ENCODE measurements around the gene TMEM218.

Gene TMEM218

DNA sequence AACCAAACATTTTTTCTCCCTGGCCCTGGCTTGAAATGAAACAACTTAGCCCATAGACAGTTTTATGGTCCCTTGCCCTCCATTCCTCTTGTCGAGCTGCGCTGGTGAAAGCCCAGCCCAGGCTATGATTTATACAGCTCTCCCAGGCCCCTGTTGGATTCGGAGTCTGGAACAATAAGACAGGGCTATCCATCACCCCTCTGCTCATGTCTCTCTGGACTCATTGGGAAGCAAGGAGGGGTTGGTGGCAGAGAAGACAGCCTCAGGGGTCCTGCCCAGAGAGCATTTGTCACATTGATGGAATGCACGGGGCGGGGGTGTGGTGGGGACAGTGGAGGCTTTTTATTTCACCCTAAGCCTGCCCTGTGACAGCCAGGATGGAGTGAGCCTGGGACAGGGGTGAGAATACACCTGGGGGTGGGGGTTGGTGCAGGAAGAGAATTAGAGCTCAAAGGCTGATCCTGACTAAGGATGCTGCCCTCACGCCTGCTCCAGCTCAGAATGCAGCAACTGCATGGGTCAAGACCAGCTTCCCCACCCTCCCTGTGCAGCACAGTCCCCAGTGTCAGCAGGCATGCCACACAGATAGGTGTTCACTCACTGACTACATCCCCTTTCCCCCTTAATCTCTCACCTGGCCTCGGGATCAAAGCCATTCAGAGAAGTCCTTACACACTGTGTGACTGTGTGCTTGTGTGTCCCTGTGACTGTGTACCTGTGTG lies 43.1 kb upstream of the TMEM218 start:
- TF ChIP-seq, protein P1, sequence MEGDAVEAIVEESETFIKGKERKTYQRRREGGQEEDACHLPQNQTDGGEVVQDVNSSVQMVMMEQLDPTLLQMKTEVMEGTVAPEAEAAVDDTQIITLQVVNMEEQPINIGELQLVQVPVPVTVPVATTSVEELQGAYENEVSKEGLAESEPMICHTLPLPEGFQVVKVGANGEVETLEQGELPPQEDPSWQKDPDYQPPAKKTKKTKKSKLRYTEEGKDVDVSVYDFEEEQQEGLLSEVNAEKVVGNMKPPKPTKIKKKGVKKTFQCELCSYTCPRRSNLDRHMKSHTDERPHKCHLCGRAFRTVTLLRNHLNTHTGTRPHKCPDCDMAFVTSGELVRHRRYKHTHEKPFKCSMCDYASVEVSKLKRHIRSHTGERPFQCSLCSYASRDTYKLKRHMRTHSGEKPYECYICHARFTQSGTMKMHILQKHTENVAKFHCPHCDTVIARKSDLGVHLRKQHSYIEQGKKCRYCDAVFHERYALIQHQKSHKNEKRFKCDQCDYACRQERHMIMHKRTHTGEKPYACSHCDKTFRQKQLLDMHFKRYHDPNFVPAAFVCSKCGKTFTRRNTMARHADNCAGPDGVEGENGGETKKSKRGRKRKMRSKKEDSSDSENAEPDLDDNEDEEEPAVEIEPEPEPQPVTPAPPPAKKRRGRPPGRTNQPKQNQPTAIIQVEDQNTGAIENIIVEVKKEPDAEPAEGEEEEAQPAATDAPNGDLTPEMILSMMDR (conservative IDR thresholded peaks at IDR 0.05; ENCODE audit: low read depth, low read length) = no peak
- no peak for DNase-seq (ENCODE audit: low read depth)

DNA sequence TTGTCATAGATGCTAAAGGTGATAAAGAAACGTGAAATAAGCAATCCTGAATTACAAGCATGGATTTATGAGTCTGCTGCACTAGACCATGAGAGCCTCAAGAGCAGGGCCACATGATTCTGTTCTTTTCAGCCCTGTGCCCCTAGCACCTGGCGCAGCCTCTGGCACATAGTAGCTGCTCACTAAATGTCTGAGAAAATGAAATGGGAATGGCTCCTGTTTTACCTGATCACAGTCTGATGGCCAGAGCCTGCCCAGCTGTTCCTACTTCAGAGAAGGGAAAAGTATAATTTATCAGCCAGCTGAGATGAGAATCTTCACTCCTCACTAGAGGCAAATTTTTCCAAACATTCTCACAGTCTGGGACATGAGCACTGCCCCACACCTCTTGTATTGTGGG lies 42.4 kb upstream of the TMEM218 start:
- TF ChIP-seq, protein P1 (conservative IDR thresholded peaks at IDR 0.05; ENCODE audit: low read depth, low read length) = no peak
- H3K4me3 ChIP-seq (ENCODE audit: low read length) = no peak overlapping the region
- no peak for DNase-seq (ENCODE audit: low read depth)

More for the DNA sequence above, 43.1 kb upstream of the TMEM218 start:
- no peak overlapping the region for H3K4me3 ChIP-seq (ENCODE audit: low read length)

DNA sequence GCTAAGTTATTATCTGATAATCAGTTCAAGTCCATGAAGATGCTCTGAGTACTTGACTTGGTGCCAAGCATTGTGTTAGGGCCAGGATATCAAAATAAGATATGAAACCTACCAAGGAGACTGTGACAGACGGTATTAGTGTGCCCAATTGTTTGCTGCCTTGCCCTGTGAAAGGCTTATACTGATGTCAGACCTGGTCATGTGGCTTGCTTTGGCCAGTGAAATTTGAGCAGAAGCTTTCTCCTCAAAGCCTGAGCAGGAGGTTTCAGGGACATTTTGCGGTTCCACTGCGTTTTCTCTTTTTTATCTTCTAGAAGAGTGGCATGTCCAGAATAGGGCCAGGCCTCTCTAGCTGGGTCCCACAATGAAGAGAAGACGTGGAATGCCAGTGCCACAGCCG lies 37.3 kb upstream of the TMEM218 start:
- TF ChIP-seq, protein P1 (conservative IDR thresholded peaks at IDR 0.05; ENCODE audit: low read depth, low read length) = no peak
- DNase-seq (ENCODE audit: low read depth) = no peak
- H3K4me3 ChIP-seq (ENCODE audit: low read length) = no peak overlapping the region

DNA sequence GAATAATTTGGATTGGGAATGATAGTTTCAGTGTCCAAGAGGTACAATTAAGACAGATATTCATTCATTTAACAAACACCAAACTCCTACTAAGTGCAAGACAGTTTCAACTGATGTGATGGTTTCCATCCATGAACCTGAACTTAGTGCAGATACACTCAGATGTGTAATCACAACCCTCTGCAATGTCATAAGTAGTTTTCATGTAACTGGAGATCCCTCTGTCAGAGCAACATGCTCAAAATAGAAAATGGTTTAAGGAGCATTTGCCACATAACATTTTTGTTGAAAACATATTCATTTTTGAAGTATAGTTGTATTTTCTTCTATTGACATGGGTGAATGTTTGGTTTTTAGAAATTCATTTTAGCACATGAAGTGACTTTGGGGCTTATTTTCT lies 36.6 kb upstream of the TMEM218 start:
- TF ChIP-seq, protein P1 (conservative IDR thresholded peaks at IDR 0.05; ENCODE audit: low read depth, low read length) = no peak
- DNase-seq (ENCODE audit: low read depth) = no peak
- H3K4me3 ChIP-seq (ENCODE audit: low read length) = no peak overlapping the region

DNA sequence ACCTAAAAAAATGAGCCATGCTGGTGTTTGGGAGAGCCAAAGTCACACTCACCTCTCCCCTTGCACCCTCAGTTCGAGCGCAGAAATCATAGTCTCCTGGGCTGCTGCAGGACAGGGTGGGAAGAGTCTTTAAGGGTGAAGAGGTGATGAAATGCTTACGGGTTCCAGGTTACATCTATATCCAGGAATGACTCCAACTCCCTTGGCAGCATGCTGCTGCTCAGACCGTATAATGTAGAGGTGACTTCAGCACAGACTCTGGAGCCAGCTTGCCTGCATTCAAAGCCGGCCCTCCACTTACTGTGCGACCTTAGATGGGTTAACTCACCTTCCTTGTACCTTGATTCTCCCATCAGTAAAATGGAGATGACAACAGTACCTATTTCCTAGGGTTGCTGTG lies 35.9 kb upstream of the TMEM218 start:
- TF ChIP-seq, protein P1 (conservative IDR thresholded peaks at IDR 0.05; ENCODE audit: low read depth, low read length) = no peak
- DNase-seq (ENCODE audit: low read depth) = no peak
- no peak overlapping the region for H3K4me3 ChIP-seq (ENCODE audit: low read length)

DNA sequence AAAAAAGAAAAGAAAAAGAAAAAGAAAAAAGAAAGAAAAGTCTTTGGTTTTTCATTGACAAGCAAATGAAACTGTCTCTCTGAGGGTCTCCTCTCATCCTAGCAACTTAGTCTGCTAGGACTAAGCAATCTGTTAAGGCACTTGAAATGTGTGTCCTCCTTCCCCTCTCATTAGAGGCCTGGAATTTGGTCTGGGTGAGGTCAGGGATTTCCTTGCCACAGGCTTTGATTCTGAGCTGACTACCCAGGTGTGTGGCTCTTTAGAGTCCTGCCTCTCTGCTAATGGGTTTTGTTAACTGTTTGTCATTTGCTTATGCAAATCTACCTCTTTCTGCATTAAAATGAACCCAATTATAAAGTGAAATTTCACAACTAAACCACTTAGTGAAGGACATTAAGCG lies 34.8 kb upstream of the TMEM218 start:
- TF ChIP-seq, protein P1 (conservative IDR thresholded peaks at IDR 0.05; ENCODE audit: low read depth, low read length) = no peak
- no peak overlapping the region for H3K4me3 ChIP-seq (ENCODE audit: low read length)
- DNase-seq (ENCODE audit: low read depth) = no peak
